ENCODE measurements around the gene PARP11.

PARP11 gene

GRCh38 chr12:3815094-3815766 is 58.0 kb downstream of the PARP11 start:
- TF ChIP-seq, protein P1, sequence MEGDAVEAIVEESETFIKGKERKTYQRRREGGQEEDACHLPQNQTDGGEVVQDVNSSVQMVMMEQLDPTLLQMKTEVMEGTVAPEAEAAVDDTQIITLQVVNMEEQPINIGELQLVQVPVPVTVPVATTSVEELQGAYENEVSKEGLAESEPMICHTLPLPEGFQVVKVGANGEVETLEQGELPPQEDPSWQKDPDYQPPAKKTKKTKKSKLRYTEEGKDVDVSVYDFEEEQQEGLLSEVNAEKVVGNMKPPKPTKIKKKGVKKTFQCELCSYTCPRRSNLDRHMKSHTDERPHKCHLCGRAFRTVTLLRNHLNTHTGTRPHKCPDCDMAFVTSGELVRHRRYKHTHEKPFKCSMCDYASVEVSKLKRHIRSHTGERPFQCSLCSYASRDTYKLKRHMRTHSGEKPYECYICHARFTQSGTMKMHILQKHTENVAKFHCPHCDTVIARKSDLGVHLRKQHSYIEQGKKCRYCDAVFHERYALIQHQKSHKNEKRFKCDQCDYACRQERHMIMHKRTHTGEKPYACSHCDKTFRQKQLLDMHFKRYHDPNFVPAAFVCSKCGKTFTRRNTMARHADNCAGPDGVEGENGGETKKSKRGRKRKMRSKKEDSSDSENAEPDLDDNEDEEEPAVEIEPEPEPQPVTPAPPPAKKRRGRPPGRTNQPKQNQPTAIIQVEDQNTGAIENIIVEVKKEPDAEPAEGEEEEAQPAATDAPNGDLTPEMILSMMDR (IDR thresholded peaks at IDR 0.05; ENCODE audit: low read depth, low read length, missing control alignments) = no peak
- in situ Hi-C loops (cut with HindIII; ENCODE audit: low sequenced_read_pairs) = no loop called here
- H3K4me3 ChIP-seq (ENCODE audit: low read depth, low read length) = no peak overlapping the region
- no peak for DNase-seq (ENCODE audit: low read depth)

GRCh38 chr12:3810540-3810939 is 62.7 kb downstream of the PARP11 start:
- TF ChIP-seq, protein P1 (IDR thresholded peaks at IDR 0.05; ENCODE audit: low read depth, low read length, missing control alignments) = no peak
- in situ Hi-C loops (cut with HindIII; ENCODE audit: low sequenced_read_pairs) = no loop called here
- no peak for DNase-seq (ENCODE audit: low read depth)
- H3K4me3 ChIP-seq (ENCODE audit: low read depth, low read length) = no peak overlapping the region

- no peak for DNase-seq (ENCODE audit: low read depth)
- in situ Hi-C loops (cut with HindIII; ENCODE audit: low sequenced_read_pairs) = no loop called here
- TF ChIP-seq, protein P1 (IDR thresholded peaks at IDR 0.05; ENCODE audit: low read depth, low read length, missing control alignments) = no peak
- no peak overlapping the region for H3K4me3 ChIP-seq (ENCODE audit: low read depth, low read length)
Observed at GRCh38 chr12:3810016-3810370, 63.2 kb downstream of the PARP11 start.

DNA sequence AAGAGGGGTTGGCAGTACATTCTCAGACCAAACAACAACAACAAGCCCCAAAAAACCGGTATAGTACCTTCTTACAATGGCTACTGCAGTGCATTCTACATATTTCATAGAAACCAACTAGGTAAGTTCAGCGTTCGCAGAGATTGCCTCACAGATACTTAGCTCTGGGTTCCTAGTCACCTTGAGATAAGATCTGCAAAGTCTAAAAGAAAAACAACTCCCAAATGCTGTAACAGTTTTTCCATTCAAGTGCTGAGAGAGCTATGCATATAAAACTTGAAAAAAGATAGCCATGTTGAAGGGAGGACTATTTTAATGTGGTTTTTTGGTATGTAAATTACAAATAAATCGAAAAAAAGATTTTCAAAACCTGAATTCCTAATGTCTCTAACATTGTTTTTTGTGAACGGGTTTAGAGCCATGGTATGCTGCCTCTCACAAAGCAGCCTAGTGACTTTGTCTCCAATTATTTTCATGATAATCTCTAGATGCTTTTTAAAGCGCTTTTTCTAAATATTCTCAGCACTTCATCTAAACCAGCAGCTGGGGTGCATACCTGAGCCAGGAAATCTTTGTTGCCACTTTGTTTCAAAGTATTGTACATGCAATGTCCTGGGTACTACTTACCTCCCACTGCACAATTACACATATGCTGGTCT is 63.7 kb downstream of the PARP11 start:
- H3K4me3 ChIP-seq (ENCODE audit: low read depth, low read length) = no peak overlapping the region
- in situ Hi-C loops (cut with HindIII; ENCODE audit: low sequenced_read_pairs) = no loop called here
- DNase-seq (ENCODE audit: low read depth) = no peak
- TF ChIP-seq, protein P1 (IDR thresholded peaks at IDR 0.05; ENCODE audit: low read depth, low read length, missing control alignments) = no peak

GRCh38 chr12:3805077-3805476 is 68.1 kb downstream of the PARP11 start:
- no peak for DNase-seq (ENCODE audit: low read depth)
- TF ChIP-seq, protein P1 (IDR thresholded peaks at IDR 0.05; ENCODE audit: low read depth, low read length, missing control alignments) = no peak
- in situ Hi-C loops (cut with HindIII; ENCODE audit: low sequenced_read_pairs) = no loop called here
- no peak overlapping the region for H3K4me3 ChIP-seq (ENCODE audit: low read depth, low read length)

DNA sequence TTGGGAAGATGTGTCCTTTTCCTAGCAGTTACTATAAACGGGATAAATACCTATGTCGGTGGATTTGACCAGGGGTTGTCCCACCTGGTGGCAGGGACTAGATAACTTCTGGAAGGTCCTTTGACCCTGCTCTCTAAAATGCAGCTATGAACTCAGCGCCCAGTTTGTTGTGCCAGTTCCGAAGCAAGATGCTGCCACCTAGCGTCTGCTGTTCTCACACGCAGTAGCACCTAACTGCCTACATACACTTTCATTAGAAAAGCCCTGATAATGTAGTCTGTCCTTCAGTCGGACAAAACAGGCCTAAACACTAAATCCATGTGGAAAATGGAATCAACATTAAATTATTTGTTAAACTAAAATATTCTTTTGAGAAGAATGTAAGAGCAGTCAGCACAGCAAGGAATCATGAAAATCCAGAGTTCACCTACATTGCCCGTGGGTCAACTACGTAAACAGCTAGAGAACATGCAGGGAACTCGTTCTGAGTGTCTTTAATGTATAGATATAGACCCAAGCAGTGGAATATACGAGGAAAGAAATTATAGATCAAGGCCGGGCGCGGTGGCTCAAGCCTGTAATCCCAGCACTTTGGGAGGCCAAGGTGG is 69.2 kb downstream of the PARP11 start:
- H3K4me3 ChIP-seq (ENCODE audit: low read depth, low read length) = no peak overlapping the region
- in situ Hi-C loops (cut with HindIII; ENCODE audit: low sequenced_read_pairs) = no loop called here
- DNase-seq (ENCODE audit: low read depth) = peak; percentile 53
- TF ChIP-seq, protein P1 (IDR thresholded peaks at IDR 0.05; ENCODE audit: low read depth, low read length, missing control alignments) = peak; percentile 92
